Naive thymus-derived CD4-positive, alpha-beta T cell (primary cell): ENCODE data around the gene SHISA4. TPM values are rescaled to one million over a fixed set of nuclear protein-coding genes. Genes with fewer than 3 reads are reported as not detected.

Experiments used
- ATAC-seq: fragments of 150-1000 bp; cut with Tn5 transposase; 2 replicates; pipeline ENCODE4 v1.10.0; 2021; ENCODE audit warnings: mild to moderate bottlenecking, moderate library complexity
- CTCF ChIA-PET: fragments of 350-600 bp; sonication (Branson Sonifier 250); formaldehyde crosslinking; loops from one replicate; lab custom pipeline; 2021; ENCODE audit warnings: antibody characterized with exemption; lab: Charles Lee
- POLR2A ChIA-PET: fragments of 350-600 bp; sonication (Branson Sonifier 250); formaldehyde crosslinking; loops from one replicate; lab custom pipeline; 2021; ENCODE audit warnings: antibody characterized with exemption, inconsistent platforms; lab: Charles Lee
- DNase-seq, 9 donors: peaks; one replicate each; pipeline versions ENCODE4 v3.0.0 to v3.0.0-alpha.2; 2020 to 2022; ENCODE audit warnings: mixed read lengths in 1 of 9
- H3K27ac ChIP-seq: one replicate; pipeline ENCODE4 v1.7.0; 2013; ENCODE audit warnings: mild to moderate bottlenecking, low read depth, low read length, moderate library complexity
- H3K27me3 ChIP-seq, 2 donors: one replicate each; pipeline ENCODE4 v1.7.0; 2013; ENCODE audit warnings: low read length in 2 of 2, mild to moderate bottlenecking in 2 of 2, moderate library complexity in 2 of 2; ENCODE audit not compliant: control insufficient read depth in 2 of 2, insufficient read depth in 2 of 2
- H3K36me3 ChIP-seq, 3 experiments: 1 replicate in 2 of 3; 2 replicates in 1 of 3; pipeline ENCODE4 v1.7.0; 2013; ENCODE audit warnings: low read length in 3 of 3, mild to moderate bottlenecking in 3 of 3, moderate library complexity in 1 of 3; ENCODE audit not compliant: insufficient read depth in 3 of 3, control insufficient read depth in 2 of 3
- H3K4me1 ChIP-seq, 2 donors: one replicate each; pipeline ENCODE4 v1.7.0; 2013; ENCODE audit warnings: low read length in 2 of 2, mild to moderate bottlenecking in 2 of 2, moderate library complexity in 1 of 2; ENCODE audit not compliant: control insufficient read depth in 2 of 2, insufficient read depth in 2 of 2
- H3K4me3 ChIP-seq: 2 replicates; pipeline ENCODE4 v1.7.0; 2013; ENCODE audit warnings: mild to moderate bottlenecking, low read length
- H3K9me3 ChIP-seq, 3 experiments: 1 replicate in 2 of 3; 2 replicates in 1 of 3; pipeline ENCODE4 v1.7.0; 2013; ENCODE audit warnings: low read length in 3 of 3; ENCODE audit not compliant: control insufficient read depth in 2 of 3
- H3K27ac Mint-ChIP-seq, 9 donors: one replicate each; pipeline ENCODE4 v1.8.0; 2020 to 2022; ENCODE audit warnings: mixed read lengths in 9 of 9, mild to moderate bottlenecking in 8 of 9, moderate library complexity in 5 of 9, inconsistent platforms in 2 of 9
- H3K27me3 Mint-ChIP-seq, 5 donors: one replicate each; pipeline ENCODE4 v1.8.0; 2021 to 2022; ENCODE audit warnings: mixed read lengths in 5 of 5, mild to moderate bottlenecking in 1 of 5
- H3K36me3 Mint-ChIP-seq, 5 donors: one replicate each; pipeline ENCODE4 v1.8.0; 2020 to 2022; ENCODE audit warnings: mixed read lengths in 5 of 5, mild to moderate bottlenecking in 3 of 5, inconsistent platforms in 1 of 5
- H3K4me1 Mint-ChIP-seq, 7 donors: one replicate each; pipeline ENCODE4 v1.8.0; 2020 to 2022; ENCODE audit warnings: mixed read lengths in 7 of 7, mild to moderate bottlenecking in 3 of 7, inconsistent platforms in 1 of 7
- H3K4me3 Mint-ChIP-seq, 10 donors: one replicate each; pipeline ENCODE4 v1.8.0; 2020 to 2022; ENCODE audit warnings: mild to moderate bottlenecking in 10 of 10, mixed read lengths in 10 of 10, moderate library complexity in 6 of 10, inconsistent platforms in 2 of 10
- H3K9me3 Mint-ChIP-seq, 11 donors: one replicate each; pipeline ENCODE4 v1.8.0; 2020 to 2022; ENCODE audit warnings: mixed read lengths in 11 of 11, mild to moderate bottlenecking in 4 of 11, inconsistent platforms in 1 of 11, moderate library complexity in 1 of 11
- intact Hi-C, 2 donors: fragments of 100-400 bp; cut with micrococcal nuclease; formaldehyde crosslinking; loops; one replicate each; pipeline ENCODE4 v1.15.1; 2023
- polyA plus RNA-seq, 2 donors: library from polyadenylated mRNA; unstranded; fragments of 300-500 nt; fragmentation: Illumina TruSeq; gene quantifications; one replicate each; pipeline ENCODE4 v1.2.3, GENCODE V29; 2021
- total RNA-seq, 6 experiments: library from RNA in 5 of 6; stranded (reverse) in 5 of 6; gene quantifications; 1 replicate in 5 of 6; 2 replicates in 1 of 6; pipeline ENCODE4 v1.2.3 and lab custom pipeline; 2021 to 2026

Gene SHISA4
- total and polyA plus RNA-seq, 7 experiments from 2014 or later, result 0.30 to 1.4 (median 0.66) TPM; not detected in 2

DNA sequence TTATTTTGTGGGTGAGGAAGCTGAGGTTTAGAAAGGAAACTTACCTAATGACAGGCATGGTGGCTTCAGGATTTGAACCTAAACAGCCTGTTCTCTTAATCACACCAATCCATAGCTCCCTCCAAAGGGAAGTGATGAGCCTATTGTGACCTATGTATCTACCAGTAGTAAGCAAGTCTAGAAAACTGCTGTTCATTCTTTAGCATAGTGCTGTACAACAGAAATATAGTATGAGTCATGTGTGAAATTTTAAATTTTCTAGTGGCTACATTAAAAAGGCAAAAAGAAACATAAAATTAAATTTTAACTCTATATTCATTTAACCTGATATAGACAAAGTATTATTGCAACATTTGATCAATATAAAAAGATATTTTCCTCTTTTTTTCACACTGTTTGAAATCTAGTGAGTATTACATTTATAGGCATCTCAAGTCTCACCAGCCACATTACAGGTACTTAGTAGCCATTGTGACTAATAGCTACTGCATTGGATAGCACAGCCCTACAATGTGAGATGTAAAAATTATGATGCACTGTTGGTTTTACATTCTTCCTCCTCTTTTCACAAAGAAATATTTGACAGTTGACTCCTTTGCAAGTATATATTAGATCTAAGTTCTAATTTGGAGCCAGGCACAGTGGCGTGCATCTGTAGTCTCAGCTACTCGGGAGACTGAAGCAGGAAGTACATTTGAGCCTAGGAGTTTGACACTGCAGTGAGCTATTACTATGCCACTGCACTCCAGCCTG is 43.2 kb upstream of the SHISA4 start:
- Histone ChIP-seq H3K27ac (no peak overlapping the region), H3K4me1 (no peaks in the 10 kb centered on the region), H3K27me3 (no peaks in the 10 kb centered on the region), H3K9me3 (no peaks in the 10 kb centered on the region), H3K36me3 (peaks cover 4 to 34% (median 11%) of the 10 kb centered on the region in 3 experiments), H3K4me3 (no peak overlapping the region)
- peaks cover 0 to 28% (median 7%) of the 10 kb centered on the region in 5 donors for H3K36me3 Mint-ChIP-seq
- POLR2A ChIA-PET, result interaction anchor here (0.6 kb wide), 1 partner anchor 312 kb away, joined by 3 read pairs; no protein-coding TSS in a partner anchor
- CTCF ChIA-PET, result interaction anchor here (0.6 to 1.8 kb wide), 2 partner anchors 16 to 135 kb away, joined by 3 to 5 read pairs; no protein-coding TSS in a partner anchor
- intact Hi-C loops, result no loop called here
- H3K9me3 Mint-ChIP-seq, result no peaks in the 10 kb centered on the region
- H3K27me3 Mint-ChIP-seq, result no peaks in the 10 kb centered on the region
- H3K4me3 Mint-ChIP-seq, result peak overlapping the region in 1 of 10 donors; percentile 50
- peaks cover 8 to 48% (median 39%) of the 10 kb centered on the region in 7 donors for H3K4me1 Mint-ChIP-seq
- ATAC-seq (no peak), DNase-seq (no peak)
- H3K27ac Mint-ChIP-seq, result peak overlapping the region in 1 of 9 donors; percentile 25

- Mint-ChIP-seq H3K27me3 (no peaks in the 10 kb centered on the region), H3K27ac (peak overlapping the region in 1 of 9 donors; percentile 53), H3K36me3 (peaks cover 0 to 31% (median 12%) of the 10 kb centered on the region in 5 donors), H3K9me3 (no peaks in the 10 kb centered on the region), H3K4me1 (peaks cover 3 to 32% (median 24%) of the 10 kb centered on the region in 7 donors), H3K4me3 (no peak overlapping the region)
- H3K9me3 ChIP-seq, result no peaks in the 10 kb centered on the region
- H3K4me3 ChIP-seq, result no peak overlapping the region
- POLR2A ChIA-PET, result no interaction called here
- DNase-seq (no peak), ATAC-seq (no peak)
- peaks cover 8 to 47% (median 12%) of the 10 kb centered on the region in 3 experiments for H3K36me3 ChIP-seq
- CTCF ChIA-PET, result interaction anchor here (0.6 to 1.8 kb wide), 2 partner anchors 15 to 17 kb away, joined by 3 to 5 read pairs; no protein-coding TSS in a partner anchor
- H3K27ac ChIP-seq, result no peak overlapping the region
- no peaks in the 10 kb centered on the region for H3K27me3 ChIP-seq
- intact Hi-C loops, result no loop called here
- H3K4me1 ChIP-seq, result no peaks in the 10 kb centered on the region
Observed at GRCh38 chr1:201847150-201847549, 41.5 kb upstream of the SHISA4 start.

- no peaks in the 10 kb centered on the region for H3K27me3 Mint-ChIP-seq
- Histone ChIP-seq H3K9me3 (no peaks in the 10 kb centered on the region), H3K27ac (no peak overlapping the region), H3K36me3 (peaks cover 16 to 57% (median 20%) of the 10 kb centered on the region in 3 experiments), H3K4me3 (no peak overlapping the region), H3K27me3 (no peaks in the 10 kb centered on the region), H3K4me1 (no peaks in the 10 kb centered on the region)
- H3K4me3 Mint-ChIP-seq, result no peak overlapping the region
- no peaks in the 10 kb centered on the region for H3K9me3 Mint-ChIP-seq
- ChIA-PET POLR2A (no interaction called here), CTCF (interaction anchor here (0.7 to 1.0 kb wide), 3 partner anchors 29 to 139 kb away, joined by 3 to 4 read pairs (median 3); no protein-coding TSS in a partner anchor)
- DNase-seq, result no peak
- intact Hi-C loops, result no loop called here
- no peak overlapping the region for H3K27ac Mint-ChIP-seq
- no peak for ATAC-seq
- peaks cover 3 to 21% (median 17%) of the 10 kb centered on the region in 7 donors for H3K4me1 Mint-ChIP-seq
- peaks cover 0 to 39% (median 20%) of the 10 kb centered on the region in 5 donors for H3K36me3 Mint-ChIP-seq
Observed at GRCh38 chr1:201848230-201848629, 40.5 kb upstream of the SHISA4 start.

DNA sequence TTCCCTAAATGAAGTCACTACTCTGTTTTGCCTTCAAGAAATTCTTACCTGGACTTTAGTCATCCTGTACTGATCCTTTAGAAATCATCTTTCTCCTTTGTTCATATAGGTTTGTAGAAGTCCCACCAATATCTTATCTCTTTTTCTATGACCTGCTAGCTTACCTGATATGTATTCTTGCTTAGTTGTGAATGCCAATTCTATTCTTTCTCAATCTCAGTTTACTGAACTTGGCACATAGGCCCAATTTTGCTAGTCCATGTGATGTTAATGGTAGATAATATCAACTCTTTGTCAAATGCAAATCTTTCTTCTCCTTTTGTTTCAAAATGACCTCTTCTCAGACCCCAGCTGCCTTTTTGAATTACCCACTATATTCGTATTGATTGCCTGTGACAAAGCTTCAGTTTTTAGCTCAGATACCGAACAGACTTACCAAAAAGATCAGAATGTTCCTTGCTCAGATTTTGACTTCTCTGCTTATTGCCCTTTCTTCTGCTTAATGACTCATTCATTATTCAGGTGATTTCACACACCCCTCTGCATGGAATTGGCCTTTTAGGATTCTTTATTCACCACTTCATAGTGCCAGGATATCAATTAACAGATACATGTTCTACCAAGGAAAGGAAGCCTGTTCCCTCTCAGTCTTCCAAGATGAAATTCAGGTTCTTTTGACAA is 39.2 kb upstream of the SHISA4 start:
- Histone ChIP-seq H3K4me3 (no peak overlapping the region), H3K4me1 (no peaks in the 10 kb centered on the region), H3K27me3 (no peaks in the 10 kb centered on the region), H3K27ac (no peak overlapping the region), H3K9me3 (no peaks in the 10 kb centered on the region), H3K36me3 (peaks cover 16 to 70% (median 20%) of the 10 kb centered on the region in 3 experiments)
- no peaks in the 10 kb centered on the region for H3K27me3 Mint-ChIP-seq
- intact Hi-C loops, result no loop called here
- peaks cover 3 to 16% (median 11%) of the 10 kb centered on the region in 7 donors for H3K4me1 Mint-ChIP-seq
- H3K9me3 Mint-ChIP-seq, result no peaks in the 10 kb centered on the region
- CTCF ChIA-PET, result no interaction called here
- no peak overlapping the region for H3K4me3 Mint-ChIP-seq
- ATAC-seq (no peak), DNase-seq (no peak)
- POLR2A ChIA-PET, result no interaction called here
- H3K36me3 Mint-ChIP-seq, result peaks cover 0 to 45% (median 24%) of the 10 kb centered on the region in 5 donors
- peak overlapping the region in 1 of 9 donors; percentile 2 for H3K27ac Mint-ChIP-seq

GRCh38 chr1:201850053-201850397 is 38.7 kb upstream of the SHISA4 start:
- no peaks in the 10 kb centered on the region for H3K9me3 ChIP-seq
- Mint-ChIP-seq H3K36me3 (peaks cover under 1 to 50% (median 28%) of the 10 kb centered on the region in 5 donors), H3K4me3 (no peak overlapping the region), H3K9me3 (no peaks in the 10 kb centered on the region), H3K27ac (no peak overlapping the region), H3K27me3 (no peaks in the 10 kb centered on the region), H3K4me1 (peaks cover 3 to 16% (median 10%) of the 10 kb centered on the region in 7 donors)
- intact Hi-C loops, result no loop called here
- ATAC-seq (no peak), DNase-seq (no peak)
- no peak overlapping the region for H3K27ac ChIP-seq
- H3K27me3 ChIP-seq, result no peaks in the 10 kb centered on the region
- no peak overlapping the region for H3K4me3 ChIP-seq
- H3K4me1 ChIP-seq, result no peaks in the 10 kb centered on the region
- ChIA-PET CTCF (no interaction called here), POLR2A (no interaction called here)
- peaks cover 16 to 75% (median 20%) of the 10 kb centered on the region in 3 experiments for H3K36me3 ChIP-seq

DNA sequence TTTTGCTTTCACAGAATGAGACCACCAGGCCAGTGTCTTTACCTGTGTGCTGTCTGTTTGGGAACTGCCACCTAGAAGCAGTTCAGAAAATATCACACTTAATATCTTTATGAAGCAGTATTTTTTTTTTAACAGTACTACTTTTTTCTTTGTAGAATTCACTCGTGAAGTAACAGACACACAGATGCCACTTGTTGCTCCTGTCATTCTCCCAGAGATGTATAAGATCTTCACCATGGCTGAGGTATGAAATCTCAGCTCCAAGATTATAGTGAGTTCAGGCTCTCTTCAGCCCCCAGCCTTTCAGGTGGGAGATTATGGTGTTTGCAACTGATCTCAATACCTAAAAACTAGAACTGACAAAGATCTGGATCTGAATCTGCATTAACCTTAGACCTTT is 36.7 kb upstream of the SHISA4 start:
- Mint-ChIP-seq H3K9me3 (no peaks in the 10 kb centered on the region), H3K36me3 (peaks cover 7 to 68% (median 35%) of the 10 kb centered on the region in 5 donors), H3K27ac (no peak overlapping the region), H3K27me3 (no peaks in the 10 kb centered on the region), H3K4me1 (peaks cover 0 to 7% (median 5%) of the 10 kb centered on the region in 7 donors), H3K4me3 (no peak overlapping the region)
- Histone ChIP-seq H3K36me3 (peaks cover 23 to 93% (median 25%) of the 10 kb centered on the region in 3 experiments), H3K9me3 (no peaks in the 10 kb centered on the region), H3K4me1 (no peaks in the 10 kb centered on the region), H3K27ac (no peak overlapping the region), H3K4me3 (no peak overlapping the region), H3K27me3 (no peaks in the 10 kb centered on the region)
- ChIA-PET POLR2A (no interaction called here), CTCF (no interaction called here)
- DNase-seq, result no peak
- ATAC-seq, result no peak
- intact Hi-C loops, result no loop called here
